Raji (cell line): ENCODE measurements around the gene NSUN5.

Source experiments
- POLR2A ChIP-seq: IDR thresholded peaks from 2 replicates; pipeline ENCODE4 v1.6.1; 2011; ENCODE audit warnings: low read depth, low read length, control low read depth; ENCODE audit not compliant: insufficient read depth

The NSUN5 gene

DNA sequence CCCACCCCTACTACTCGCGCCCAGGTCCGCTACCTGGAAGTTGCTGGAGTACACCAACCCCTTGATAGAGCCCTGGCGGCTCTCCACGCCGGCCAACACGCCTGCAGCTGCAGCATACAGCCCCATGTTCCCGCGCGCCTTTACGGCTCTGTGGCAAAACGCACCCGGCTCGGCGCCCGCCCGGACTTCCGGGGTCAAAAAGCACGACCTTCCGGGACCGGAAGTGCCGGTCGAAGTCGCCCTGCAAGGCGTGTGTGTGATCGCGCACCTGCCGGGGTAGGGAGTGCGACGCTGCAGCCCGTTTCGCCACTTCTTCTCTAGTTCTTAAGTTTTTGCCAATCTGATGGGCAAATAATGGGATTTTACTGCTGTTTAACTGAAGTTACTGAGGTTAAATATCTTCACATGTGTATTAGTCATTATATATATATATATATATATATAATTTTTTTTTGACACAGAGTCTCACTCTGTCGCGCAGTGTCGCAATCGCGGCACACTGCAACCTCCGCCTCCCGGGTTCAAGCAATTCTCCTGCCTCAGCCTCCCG lies at the start of gene NSUN5:
NSUN5 (minus strand) TSS at position 162 of the 550 bp plus-strand sequence; CDS start at position 126, 36 bp downstream.
- peak; percentile 78 for TF ChIP-seq POLR2A

DNA sequence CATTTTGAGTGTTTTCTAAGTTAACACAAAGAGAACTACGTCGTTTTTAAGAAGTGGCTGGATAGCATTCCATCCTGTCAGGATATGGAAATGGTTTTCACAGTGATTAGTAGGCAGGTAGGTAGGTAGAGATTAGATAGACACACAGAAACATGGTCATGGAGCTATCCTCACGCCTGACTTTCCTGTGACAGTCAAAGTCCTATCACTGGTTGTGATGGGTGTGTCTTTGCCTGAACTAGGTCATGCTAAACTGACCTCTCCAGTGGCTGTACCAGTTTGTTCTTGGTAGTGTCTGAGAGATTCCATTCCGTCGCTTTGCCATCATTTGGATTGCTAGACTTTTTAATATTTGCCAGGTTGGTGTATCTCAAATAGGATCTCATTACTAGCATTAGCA lies 47.5 kb upstream of the NSUN5 start:
- TF ChIP-seq POLR2A, result no peak

DNA sequence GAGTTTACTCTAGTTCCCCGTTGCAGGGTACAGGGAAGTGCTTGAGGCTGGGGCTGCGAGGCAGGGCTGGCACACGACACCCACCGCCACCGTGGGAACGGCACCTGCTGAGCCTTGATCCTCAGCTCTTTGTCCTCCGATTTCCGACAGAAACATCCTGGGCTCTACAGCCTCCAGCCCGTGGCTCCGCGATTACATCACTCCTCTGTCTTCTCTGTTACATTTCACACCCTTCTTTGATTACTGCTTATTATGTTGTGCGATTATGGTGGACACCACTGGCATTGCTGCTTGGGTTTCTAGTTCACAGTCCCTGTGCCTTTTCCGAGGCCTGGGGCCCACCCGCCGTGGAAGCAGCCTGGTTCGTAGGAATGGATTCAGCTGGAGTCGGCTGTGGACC lies 46.2 kb upstream of the NSUN5 start:
- no peak for TF ChIP-seq POLR2A

DNA sequence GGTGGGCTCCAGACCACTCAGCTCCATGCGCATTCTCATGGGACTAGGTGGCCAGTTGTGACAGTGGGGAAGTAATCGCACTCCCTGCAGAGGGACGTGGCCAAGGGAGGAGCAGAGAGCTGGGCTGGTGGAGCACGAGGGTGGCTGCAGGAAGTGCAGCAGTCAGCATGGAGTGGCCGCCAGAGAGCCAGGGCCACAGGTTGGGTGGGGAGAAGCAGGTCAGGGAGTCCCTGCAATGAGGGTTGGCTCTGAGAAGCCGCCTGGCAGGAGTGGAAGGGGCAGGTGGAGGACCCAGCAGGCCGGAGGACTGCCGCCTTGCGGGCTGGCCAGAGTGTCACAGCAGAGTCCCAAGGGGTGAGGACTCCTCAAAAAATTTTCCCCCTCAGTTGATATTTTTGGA lies 45.6 kb upstream of the NSUN5 start:
- no peak for TF ChIP-seq POLR2A

DNA sequence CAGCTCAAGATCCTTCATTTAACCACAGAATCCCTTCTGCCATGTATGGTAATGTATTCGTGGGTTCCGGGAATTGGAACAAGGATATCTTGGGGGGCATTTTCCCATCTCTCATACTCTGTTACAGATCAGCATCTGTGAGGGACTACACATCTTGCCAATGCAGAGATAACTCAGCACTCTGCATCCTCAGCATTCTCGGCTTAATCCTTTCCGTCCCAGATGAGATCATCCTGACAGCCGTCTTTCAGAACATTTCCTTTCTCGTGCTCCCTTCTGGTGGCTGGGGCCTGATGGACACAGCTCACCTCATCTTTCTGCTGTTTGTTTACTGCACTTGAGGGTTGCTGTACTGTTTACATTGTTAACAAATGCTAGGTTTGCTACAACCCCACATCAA lies 44.6 kb upstream of the NSUN5 start:
- TF ChIP-seq POLR2A, result no peak

DNA sequence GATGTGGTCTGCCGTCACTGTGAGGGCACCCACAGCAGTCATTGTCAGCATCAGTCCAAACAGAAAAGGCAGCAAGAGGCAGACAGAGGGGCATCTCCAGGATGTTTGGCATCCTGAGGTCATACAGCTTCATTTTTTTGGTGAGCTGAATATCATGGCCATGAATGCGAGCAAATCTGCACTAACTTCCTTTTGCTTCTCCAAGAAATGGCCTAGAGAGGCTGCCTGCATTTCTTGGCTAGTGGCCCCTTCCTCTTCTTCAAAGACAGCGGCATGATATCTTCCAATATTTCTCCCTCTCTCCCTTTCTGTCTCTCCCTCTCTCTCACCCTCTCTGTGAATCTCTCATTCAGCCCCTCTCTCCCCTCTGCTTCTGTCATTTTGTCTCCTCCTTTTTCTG lies 44.2 kb upstream of the NSUN5 start:
- TF ChIP-seq POLR2A, result no peak

DNA sequence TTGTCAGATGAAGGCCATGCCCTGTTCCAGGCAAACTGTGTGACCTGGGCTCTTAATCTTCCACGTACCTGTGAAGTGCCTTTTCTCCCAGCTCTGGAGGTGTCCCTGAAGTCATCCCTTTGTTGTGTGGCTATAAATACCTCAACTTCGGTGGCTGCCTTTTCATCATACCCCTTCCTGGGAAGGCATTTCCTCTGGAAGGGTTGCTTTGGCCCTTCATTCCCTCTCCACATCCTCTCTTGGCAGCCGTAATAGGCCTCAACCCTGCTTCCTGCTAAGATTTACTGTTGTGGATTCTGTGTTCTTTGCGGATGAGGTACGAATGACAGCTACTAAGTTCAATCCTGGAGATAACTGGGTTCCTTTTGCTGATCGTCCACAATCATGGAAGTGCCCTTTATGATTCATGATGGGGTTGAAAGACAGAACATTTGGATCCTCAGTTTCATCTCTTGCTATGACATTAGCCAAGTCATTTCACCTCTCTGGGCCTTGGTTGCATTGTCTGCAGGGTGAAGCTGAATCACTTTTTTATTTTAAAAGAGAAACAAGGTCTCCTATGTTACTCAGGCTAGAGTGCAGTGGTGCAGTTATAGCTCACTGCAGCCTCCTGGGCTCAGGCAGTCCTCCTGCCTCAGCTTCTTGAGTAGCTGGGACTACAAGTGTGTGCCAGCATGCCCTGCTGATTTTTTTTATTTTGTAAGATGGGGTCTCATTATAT lies 43.0 kb upstream of the NSUN5 start:
- TF ChIP-seq POLR2A, result no peak

DNA sequence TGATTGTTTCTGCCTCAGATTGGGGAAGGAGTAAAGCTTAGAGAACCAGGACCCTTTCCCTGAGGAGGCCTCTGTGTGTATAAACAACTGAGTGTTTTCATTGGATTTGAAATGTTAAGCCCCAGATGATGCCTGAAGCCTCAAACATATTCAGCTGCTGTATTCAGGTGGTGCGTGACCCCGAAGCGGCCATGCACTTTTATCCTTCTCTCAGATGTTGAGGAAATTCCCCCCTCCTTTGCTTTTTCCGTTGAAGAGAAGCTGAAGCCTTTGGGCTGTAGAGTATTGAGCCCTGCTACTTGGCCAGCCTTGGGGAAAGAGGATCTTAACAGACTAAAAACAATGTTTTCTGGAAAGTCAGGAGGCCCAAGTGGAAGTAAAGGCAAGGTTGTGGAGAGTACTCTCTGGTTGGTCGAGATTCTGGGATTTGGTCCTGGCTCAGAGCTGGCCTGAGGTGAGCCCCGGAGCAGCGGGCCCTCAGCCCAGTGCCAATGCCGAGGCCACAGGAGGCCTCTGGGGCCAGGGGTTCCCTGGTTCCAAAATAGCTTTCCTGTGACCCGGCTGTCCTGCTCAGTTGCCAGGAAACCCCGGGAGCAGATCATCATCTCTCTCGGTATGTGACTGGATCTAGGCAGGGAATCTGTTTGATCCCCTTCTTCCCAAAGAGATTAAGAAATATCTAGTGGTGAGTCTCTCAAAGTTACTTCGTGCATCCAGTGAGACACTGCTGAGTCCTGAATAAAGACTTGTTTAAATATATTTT lies 41.9 kb upstream of the NSUN5 start:
- no peak for TF ChIP-seq POLR2A

DNA sequence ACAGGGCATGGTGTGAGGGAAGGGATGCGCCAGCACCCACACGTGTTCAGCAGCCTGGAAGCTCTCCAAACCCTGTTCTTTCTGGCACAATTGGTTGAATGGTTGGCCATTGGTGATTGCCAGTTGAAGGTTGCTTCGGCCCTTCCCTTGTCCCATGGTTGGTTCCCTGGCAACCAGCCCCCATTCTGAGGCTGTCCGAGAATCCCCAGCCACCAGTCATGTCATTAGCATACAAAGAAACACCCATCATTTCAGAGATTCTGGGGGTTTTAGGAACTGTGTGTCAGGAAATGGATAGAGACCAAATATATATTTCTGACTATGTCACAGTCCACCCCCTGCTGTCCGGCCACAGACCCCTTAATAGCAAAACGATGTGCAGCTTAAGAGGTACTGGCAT lies 41.1 kb upstream of the NSUN5 start:
- TF ChIP-seq POLR2A, result no peak

DNA sequence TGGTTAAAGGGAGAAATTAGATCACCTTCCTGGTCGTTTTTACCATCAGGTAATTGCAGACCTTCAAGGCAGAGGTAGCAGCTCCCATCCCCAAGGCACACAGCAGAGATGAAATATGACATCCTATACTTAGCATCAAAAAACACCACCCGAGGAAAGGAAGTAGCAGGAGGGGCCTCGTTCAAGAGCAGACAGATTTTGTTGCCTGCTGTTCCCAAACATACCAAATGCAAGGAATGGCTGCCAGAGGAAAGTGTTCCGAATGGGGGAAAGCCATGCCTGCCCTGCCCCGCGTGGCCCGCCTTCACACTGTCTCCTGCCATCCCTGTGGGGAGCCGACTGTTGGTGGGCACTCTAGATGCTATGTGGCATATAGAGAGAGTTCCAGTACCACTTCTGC lies 37.3 kb upstream of the NSUN5 start:
- no peak for TF ChIP-seq POLR2A

DNA sequence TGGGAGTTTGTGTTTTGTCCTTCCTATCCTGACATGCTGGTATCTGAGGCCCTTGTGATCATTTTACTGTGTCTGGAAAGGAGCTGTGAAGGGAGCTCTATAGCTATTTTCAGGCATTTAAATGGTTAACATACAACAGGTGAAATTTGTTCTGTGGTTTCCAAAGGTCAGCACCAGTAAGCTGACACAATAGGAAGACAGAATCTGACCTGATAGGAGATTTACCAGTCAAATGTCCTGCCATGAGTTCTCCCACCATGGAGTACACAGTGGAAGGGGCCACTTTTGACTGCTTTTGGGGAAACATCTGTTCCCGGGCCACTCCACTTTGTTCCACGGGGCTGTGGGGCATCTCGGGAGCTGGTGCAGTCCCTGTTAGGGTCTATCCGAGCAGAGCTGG lies 36.9 kb upstream of the NSUN5 start:
- TF ChIP-seq POLR2A, result no peak

DNA sequence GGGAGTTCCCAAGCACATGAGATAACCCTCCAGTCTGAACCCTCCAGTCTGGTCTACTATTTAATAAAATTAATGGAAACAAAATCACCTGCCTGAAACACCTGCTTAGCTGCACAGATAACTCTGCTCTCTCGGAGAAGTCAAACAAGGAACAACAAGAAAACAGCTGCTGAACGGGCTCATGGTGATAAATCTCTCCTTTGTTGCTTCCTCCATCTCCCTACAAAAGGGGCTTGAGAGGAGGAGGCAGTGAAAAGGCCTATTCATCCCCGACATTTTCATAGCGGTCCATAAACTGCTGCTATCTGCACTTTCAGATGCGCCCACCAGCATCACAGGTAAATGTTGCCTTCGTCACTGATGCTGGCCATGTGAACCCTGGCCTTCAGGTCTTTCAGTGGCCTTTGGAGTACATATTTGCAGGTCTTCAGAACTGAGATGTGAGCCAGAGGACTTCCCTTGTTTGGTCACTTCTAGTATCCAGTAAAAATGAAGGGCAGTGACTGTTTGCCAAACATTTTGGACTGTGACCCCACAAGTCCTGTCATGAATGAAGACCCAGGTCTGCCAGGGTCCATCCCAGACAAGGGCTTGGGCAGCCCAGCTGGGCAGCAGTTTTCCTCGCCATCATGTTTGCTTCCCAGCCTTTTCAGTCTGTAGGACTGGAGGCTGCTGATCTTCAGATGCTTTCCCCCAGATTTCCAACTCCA lies 35.2 kb upstream of the NSUN5 start:
- no peak for TF ChIP-seq POLR2A

DNA sequence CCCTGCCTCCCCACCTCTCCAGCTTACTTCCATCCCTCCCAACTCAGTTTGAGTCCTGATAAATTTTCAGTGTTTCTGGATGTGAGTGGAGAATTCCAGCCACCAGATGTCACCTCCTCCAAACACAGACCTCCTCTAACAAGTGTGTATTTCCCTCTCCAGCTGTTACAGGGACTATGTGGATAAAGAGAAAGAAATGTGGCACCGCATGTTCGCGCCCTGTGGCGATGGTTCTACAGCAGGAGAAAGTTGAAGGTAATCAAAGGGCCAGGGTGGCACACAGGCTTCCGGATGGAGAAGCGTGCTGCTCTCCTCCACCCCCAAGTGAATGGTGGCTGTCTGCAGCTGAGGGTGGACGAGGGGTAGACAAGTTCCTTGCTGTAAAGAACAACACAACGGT lies 34.0 kb upstream of the NSUN5 start:
- no peak for TF ChIP-seq POLR2A

DNA sequence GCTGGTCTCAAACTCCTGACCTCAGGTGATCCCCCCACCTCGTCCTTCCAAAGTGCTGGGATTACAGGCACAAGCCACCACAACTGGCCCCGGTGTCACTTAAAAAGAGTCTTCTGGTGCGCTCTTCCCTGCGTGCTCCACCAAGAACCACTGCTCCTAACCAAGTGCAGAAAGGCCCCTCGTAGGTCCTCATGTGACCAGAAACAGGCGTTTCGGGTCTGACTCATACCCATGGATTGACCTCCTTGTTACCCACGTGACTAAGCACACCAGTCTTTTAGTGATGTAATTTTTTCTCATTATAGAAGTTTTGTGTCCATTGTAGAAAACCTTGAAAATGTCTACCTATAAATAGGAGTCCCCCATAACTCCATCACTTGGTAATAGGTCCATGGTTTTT lies 33.3 kb upstream of the NSUN5 start:
- TF ChIP-seq POLR2A, result no peak

DNA sequence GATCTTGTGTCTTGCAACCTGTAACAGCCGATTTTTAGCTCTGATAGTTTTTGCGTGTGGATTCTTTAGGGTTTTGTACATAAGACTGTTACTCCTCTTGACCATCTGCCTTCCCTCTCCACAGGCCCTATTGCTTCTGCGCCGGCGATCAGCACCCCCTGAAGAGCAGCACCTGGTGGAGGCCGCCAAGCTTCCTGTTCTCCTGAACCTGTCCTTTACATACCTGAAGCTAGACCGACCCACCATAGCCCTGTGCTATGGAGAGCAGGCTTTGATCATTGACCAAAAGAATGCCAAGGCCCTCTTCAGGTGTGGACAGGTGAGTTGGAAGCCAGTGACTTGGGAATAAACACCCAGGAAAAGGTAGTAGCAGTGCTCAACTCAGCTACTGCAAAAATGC lies 31.9 kb upstream of the NSUN5 start:
- TF ChIP-seq POLR2A, result no peak

DNA sequence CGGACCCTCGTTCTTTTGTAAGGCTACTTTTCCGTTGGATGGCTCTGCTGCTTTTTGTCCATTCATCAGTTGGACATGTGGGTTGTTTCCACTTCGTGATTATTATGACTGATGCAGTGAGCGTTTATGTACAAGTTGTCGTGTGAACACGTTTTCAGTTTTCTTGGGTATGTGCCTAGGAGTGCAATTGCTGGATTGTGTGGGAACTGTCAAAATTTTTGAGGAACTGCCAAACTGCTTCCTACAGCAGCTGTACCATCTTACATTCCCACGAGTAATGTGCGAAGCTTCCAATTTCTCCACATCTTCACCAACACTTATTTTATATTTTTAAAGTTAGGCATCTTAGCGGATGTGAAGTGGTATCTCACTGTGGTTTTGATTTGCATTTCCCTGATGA lies 29.7 kb upstream of the NSUN5 start:
- no peak for TF ChIP-seq POLR2A

DNA sequence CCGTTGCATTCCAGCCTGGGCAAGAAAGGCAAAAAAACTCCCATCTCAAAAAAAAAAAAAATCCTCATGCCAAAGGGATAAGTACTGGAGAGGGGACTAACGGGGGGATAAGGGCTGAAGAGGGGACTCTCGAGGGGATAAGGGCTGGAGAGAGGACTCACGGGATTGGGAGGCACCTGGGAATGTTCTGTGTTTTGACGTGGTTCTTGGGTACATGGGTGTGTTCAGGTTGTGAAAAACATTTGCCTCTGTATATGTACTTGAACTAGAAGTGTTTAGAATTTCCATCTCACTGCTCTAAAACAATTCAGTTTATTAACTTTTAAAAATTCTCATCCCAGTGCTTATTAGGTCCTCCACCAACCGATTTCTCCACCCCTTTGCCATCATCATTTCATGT lies 23.8 kb upstream of the NSUN5 start:
- no peak for TF ChIP-seq POLR2A

DNA sequence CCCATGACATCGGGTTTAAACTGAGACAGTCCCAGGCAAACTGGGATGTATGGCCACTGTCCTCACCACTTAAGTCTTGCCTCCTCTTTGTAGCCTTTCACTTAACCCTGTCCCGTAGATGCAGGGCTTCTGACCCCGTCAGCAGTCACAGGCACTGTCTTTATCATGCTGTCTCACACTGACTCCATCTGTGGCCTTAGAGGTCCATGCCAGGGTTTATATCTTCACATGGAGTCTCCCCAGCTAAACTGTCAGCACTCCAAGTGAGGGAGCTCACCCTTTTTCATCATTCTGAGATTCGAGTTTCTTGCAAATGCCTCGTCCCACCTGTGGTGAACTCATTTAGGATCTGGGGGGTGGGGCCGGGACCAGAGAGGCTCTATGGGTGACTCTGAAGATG lies 22.1 kb upstream of the NSUN5 start:
- TF ChIP-seq POLR2A, result no peak
